HG03159 (cell line): ENCODE data around the gene AKAP6.

Source experiments
- ATAC-seq: cut with Tn5 transposase; IDR thresholded peaks from one replicate; pipeline ENCODE4 v1.9.1; 2021; ENCODE audit warnings: mild to moderate bottlenecking, moderate library complexity; ENCODE audit not compliant: unreplicated experiment

AKAP6 gene

GRCh38 chr14:32473464-32473855 is 144.4 kb downstream of the AKAP6 start:
- no peak for ATAC-seq

- ATAC-seq, result no peak
These were observed 145.5 kb downstream of the AKAP6 start for GRCh38 chr14:32474478-32475195.

DNA sequence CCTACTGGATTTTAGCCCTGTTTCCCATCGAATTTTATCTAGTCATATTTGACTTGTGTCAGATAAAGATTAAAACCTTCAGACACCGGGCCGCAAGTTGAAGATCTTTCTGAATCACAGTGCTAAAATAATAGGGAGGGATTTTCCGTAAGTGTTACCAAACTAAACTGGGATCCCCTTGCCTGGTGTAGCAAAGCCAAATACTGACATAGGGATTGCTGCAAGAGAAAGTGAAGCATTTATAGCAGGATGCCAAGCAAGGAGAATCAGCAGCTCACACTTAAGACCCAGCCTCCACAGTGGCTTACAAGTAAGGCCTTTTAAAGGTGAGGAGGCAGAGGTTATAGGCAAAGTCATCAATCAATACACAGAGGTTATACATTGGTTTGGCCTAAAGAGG is 147.4 kb downstream of the AKAP6 start:
- ATAC-seq, result no peak

DNA sequence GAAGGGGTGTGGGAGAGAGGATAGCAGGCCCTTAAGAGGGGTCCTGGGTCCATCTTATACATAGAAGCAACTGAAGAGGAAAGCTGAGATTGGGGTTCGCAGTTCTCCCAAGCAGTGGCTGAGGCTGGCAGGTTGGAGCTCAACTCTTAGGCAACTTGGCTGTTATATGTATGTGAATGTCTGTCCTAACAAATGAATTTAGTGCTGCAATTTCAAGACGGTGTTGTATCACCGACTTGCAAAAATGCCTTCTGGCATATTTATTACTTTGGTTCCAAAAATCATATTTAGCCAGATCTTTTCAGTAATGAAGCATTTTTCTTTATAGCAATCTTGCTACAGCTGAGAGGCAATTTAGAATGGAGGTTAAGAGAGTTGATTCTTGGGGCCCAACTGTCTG is 148.3 kb downstream of the AKAP6 start:
- no peak for ATAC-seq

GRCh38 chr14:32478050-32478449 is 149.0 kb downstream of the AKAP6 start:
- ATAC-seq, result no peak

DNA sequence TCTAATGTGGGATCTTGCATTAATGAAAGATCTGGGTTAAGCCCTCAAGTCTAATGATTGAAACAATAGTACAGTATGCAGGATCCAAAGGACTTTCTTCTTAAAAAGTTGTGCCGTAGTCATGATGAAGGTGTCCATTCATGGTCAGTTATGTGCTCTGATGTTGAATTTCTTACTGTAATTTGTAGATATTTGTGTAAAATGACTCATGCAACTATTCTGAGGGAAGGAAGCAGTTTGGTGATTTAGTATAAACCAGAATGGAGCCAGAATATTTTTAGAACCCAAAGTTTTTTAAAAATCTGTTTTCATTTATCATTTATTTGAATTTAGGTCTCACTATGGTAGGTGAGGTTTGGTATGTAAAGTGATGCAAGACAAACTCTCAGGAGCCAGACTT is 151.2 kb downstream of the AKAP6 start:
- no peak for ATAC-seq

DNA sequence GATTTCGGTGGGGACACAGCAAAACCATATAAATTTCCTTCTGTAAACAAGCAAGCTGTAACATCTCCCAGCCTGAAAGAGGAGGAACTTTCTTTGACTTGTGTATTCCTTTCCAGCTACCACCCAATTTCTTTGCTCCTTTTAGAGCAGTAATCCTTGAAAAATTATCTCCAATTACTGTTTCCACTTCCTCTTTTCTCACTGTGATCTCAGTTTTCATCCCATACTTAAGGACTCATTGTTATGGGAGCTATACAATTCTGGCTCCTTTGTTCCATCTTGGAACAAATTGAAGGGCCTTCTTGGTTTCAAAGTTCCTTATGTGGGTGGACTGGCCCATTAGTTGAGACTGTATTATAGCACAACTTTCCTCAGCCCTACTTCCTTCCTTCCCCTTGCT is 152.6 kb downstream of the AKAP6 start:
- ATAC-seq, result no peak

GRCh38 chr14:32491416-32492016 is 162.4 kb downstream of the AKAP6 start:
- no peak for ATAC-seq

DNA sequence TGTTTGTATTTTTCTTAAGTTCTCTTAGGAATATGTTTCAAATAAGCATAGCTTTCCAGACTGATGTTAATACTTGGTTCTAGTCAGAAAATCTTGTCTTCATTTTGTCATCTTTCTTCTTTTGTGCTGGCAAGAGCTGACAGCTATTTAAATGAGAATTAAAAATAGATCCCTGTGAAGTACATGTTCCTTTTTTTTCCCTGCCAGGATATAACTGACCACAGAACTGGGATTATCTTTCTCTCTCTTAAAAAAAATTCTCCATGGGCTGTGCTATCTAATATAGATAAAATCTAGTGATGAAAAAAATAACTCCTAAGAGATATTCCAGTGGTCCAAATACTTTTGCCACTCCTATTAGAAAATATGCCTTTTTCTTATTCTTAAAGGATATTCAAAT is 163.4 kb downstream of the AKAP6 start:
- ATAC-seq, result no peak

- no peak for ATAC-seq
These were observed 165.7 kb downstream of the AKAP6 start for GRCh38 chr14:32494609-32495434.

DNA sequence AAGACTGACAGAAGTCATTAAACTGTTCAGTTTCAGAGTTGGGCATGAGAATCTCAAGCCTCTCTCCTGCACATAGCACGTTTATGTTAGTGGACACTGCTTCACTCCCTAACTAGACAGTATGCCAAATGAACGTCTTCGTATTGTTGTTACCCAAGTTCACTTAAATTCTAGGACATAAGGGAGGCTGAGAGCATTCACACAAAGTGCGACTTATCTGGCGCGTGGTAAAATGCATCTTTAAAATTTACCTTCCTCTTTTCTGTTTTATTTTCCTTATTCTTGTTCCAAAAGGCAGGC is 166.3 kb downstream of the AKAP6 start:
- ATAC-seq, result no peak

- ATAC-seq, result no peak
These were observed 168.2 kb downstream of the AKAP6 start for GRCh38 chr14:32497248-32497647.

DNA sequence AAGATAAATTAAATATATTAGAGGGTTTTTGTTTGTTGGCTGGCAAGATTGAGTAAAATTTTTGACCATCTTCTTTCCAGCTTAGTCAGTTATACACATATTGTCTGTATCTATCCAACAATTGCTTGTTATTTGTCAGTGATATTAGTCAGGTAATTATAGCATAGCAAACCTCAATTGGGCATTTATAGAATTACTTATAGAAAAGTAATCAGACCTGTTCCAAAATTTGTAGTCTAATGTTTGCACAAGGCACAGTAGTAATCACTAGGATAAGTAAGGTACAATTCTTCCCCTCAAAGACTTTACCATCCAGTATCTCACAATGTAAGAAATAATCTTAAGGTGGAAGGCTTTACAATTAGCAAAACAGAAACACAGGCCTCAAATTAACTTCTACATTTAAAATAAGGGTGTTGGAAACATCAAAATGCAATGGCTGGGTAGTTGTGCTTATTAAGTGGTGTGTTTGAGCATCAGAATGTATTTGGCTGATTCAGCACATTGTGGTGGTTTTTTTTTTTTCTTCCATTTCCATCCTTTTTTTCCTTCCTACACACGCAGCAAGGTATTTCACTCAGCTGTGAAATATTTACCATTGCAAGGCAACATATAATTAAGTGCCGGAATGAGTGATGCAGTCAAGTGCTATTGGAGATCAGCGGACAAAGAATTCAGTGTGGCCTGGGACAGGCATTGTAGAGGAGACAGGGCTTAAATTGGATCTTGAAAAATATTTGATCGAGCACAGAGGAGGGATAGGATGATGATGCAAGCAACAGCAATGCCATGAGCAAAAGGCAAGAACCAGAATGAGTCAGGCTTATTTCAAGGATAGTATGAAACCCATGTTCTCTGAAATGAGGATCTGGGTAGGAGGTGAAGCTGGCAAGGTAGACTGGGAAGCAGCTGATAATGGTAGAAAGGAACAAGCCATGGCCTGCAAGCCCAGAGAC is 178.2 kb downstream of the AKAP6 start:
- no peak for ATAC-seq

GRCh38 chr14:32508281-32508680 is 179.2 kb downstream of the AKAP6 start:
- ATAC-seq, result no peak

DNA sequence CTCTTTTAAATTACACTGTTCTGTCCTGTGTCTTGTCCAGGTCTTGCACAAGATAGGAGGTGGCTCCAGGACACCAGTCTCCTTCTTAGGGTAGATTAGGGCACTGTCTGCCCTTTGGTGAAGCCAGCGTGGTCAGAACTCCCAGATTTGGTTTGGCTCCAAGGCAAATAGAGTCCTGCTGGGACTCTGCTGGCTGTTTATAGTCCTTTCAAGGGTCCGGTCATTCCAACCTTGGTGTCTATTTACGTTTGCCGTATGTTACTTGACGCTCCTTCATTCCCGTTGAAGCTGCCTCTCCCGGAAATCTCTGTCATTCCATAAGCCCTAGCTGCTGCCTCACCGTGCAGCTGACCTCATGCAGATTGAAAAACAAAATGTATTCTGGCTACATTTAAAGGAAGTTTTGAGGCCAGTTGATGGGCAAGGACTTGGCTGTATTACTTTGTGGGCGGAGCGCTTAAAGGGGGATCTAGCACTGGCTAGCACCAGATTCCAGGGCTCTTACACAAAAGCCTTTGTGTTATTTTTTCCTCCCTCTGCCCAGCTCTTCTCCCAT is 180.6 kb downstream of the AKAP6 start:
- ATAC-seq, result no peak

- ATAC-seq, result no peak
These were observed 181.7 kb downstream of the AKAP6 start for GRCh38 chr14:32510815-32511214.

DNA sequence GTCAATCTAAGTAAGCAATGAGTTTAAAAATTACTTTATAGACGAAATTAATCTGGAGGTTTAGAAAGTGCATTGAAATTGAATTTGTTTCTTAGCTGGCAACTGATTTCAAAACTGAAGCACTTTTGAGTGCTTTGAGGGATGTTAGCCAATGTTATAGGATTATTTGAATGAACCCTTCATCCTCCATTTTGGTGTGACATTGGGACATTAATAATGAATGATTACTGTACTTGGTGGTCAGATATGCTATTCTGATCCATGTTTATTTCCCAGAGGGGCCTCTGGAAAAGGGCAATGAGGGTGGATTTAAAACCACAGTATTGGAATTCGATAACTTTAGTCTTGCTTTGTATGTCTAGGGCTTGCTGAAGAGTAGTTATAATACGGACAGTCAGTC is 183.2 kb downstream of the AKAP6 start:
- ATAC-seq, result no peak

DNA sequence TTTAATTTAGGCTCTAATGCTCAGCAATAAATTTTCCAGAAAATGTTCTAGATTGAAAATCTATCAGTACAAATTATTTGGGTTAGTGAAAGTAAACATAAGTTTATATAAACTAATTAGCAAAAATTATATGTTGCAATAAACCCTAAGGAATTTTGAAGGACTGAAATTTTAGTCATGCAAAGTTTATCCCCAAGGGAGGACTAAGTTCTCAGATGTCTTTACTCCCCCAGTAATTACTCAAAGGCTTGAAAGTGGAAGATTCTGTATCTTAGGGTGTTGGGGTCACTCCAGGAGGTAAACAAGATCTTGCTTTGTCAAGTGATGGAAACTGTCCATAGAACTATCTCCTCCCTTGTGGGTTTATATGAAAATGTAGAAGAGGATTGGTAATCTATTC is 183.7 kb downstream of the AKAP6 start:
- ATAC-seq, result no peak

DNA sequence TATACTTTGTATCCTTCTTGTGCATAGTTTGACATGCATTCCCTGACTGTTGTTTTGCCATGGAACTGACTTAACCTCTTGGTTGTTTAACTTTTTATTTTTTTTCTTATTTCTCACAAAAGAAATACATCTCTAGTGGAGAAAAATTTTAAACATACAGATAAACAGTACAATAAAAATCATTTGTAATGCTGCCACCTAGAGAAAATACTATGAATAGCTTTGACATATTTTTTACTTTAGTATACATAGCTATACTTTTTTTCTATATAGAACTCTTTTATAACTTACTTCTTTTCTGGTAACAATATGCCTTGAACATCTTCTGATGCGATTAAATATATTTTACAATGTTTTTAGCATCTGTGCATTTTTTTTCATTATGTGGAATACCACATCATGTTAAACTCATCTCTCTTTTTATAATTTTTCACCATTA is 184.5 kb downstream of the AKAP6 start:
- ATAC-seq, result no peak

GRCh38 chr14:32514236-32514635 is 185.1 kb downstream of the AKAP6 start:
- no peak for ATAC-seq

- ATAC-seq, result no peak
These were observed 185.6 kb downstream of the AKAP6 start for GRCh38 chr14:32514681-32515080.
